ENCODE measurements around the gene IMMP2L.

DNA sequence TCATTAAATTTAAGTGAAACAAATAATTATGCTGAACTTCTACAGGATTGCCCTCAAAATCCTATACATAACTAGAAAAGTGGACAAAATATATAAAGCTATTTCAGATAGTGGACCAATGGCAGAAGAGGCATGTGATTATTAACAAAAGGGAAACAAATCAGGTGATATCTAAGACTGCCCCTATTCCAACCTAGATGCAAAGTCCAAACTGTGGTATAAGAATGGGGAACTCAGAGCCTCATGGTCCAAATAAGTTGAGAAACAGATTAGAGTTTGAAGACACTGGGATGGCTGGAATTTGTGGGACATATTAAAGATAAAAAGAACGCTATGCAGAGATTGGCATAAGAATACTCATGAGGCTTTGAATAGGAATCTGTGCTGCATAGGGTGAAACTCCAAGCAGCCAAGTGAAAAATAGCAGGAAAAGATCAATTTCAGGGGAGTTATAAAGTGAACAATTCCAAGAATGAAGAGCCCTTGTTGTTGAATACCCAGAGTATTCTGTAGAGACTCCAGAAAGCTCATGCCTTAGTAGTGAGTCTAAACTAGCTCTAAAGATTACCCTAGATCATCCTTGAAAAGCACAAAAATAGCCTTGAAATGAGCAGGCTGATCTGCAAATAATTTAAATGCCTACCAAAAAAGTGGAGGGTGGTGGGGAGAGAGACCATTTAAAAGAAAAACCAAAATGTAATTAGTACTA, 152.4 kb downstream of the IMMP2L start:
- TF ChIP-seq CTCF (IDR thresholded peaks at IDR 0.05; ENCODE audit: insufficient read depth, low read length, poor library complexity, severe bottlenecking) (no peak), EZH2phosphoT487 (conservative IDR thresholded peaks at IDR 0.05; ENCODE audit: low read length) (no peak)

Measured in SU-DHL-6 (cell line).